KG1 (cell line): ENCODE data around the gene MCOLN1.
"Not testable (repeated sequence)": the region's sequence is repeated elsewhere in the genome, so short reads cannot be mapped to it uniquely, and the experiment has no call there.

Source experiments
- DNase-seq: peaks from one replicate; lab custom pipeline; 2025; lab: John Stamatoyannopoulos, UW

MCOLN1 gene

GRCh38 chr19:7524992-7525739 lies 2.7 kb downstream of the MCOLN1 start:
- no peak for DNase-seq

GRCh38 chr19:7526059-7526929 lies 3.9 kb downstream of the MCOLN1 start:
- no peak for DNase-seq

DNA sequence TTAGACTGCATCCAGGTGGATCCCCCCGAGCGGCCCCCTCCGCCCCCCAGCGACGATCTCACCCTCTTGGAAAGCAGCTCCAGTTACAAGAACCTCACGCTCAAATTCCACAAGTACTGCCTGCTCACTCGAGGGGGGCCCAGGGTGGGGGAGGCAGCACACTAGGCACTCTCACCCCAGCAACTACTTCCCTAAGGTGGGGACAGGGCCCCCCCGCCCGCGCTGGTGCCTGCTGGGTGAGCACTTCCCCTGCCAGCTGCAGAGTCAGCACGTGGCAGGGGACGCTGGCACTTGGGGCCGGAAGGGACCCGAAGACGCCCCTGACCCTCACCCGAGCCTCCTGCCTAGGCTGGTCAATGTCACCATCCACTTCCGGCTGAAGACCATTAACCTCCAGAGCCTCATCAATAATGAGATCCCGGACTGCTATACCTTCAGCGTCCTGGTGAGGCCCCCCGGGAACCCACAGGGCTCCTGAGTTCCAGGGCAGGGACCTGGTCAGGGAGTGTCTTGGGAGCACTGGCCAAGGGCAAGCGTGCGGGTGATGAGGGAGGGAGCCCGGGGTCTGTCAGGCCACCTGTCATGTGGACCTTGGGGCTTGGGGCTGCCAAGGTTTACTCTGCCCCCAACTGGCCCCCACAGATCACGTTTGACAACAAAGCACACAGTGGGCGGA lies 5.2 kb downstream of the MCOLN1 start:
- no peak for DNase-seq

DNA sequence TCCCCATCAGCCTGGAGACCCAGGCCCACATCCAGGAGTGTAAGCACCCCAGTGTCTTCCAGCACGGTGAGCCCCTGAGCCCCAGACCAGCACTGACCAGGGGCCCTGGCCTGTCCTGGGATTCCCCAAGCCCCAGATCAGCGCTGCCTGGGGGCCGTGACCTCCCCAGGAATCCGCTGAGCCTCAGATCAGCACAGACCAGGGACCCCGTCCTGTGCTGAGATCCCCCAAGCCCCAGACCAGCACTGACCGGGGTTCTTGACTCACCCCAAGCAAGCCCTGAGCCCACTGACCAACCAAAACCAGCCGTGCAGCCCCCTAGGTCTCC lies 5.7 kb downstream of the MCOLN1 start:
- no peak for DNase-seq

DNA sequence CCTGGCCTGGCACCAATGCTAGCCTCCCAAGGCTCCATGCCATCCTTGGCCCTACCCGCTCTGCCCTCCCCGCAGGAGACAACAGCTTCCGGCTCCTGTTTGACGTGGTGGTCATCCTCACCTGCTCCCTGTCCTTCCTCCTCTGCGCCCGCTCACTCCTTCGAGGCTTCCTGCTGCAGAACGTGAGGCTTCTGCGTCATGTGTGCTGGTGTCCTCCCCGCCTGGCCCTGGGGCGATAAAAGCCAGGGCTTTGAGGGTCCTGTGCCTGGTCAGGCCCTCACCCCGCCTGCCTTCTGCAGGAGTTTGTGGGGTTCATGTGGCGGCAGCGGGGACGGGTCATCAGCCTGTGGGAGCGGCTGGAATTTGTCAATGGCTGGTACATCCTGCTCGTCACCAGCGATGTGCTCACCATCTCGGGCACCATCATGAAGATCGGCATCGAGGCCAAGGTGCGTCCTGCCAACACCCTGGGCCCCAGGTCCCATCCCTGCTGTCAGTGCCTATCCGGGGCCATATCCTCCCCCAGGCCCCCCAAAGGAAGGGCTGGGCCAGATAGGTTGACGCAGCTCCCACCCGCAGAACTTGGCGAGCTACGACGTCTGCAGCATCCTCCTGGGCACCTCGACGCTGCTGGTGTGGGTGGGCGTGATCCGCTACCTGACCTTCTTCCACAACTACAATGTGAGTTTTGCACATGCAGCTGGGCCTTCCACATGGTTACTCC lies 6.3 kb downstream of the MCOLN1 start:
- no peak for DNase-seq

DNA sequence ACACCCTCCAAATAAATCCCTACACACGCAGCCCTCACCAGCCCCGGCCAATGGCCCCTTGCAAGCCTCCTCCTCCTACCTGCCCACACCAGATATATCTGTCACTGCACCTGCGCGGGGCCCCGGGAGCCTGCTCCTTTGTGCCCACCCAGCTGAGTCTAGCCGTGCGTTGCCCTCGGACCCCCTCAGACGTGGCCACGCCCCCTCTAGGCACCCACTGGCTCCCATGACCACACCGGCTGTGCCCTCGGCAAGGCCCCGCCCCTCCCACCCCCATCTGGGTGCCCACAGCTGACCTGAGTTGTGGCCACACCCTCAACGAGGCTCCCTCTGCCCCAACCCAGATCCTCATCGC lies 6.8 kb downstream of the MCOLN1 start:
- no peak for DNase-seq

DNA sequence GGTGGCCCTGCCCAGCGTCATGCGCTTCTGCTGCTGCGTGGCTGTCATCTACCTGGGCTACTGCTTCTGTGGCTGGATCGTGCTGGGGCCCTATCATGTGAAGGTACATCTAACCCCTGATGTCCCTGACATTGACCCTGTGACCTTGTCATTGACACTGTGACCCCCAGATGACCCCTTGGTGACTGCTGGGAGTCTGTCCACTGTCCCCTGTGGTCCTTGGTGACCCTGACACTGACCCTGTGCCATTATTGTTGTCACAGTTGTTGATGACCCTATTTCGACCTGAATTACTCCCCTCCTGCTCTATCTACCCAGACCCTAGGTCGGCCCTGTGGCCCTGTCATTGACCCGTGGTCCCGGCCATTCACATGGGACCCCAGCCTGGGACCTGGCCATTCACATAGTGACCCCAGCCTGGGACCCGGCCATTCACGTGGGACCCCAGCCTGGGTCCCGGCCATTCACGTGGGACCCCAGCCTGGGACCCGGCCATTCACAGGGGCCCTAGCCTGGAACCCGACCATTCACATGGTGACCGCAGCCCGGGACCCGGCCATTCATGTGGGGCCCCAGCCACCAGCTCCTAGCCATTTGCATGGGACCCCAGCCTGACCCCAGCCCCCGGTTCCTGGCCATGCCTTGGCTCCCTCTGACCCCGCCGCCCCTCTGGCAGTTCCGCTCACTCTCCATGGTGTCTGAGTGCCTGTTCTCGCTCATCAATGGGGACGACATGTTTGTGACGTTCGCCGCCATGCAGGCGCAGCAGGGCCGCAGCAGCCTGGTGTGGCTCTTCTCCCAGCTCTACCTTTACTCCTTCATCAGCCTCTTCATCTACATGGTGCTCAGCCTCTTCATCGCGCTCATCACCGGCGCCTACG lies 7.4 kb downstream of the MCOLN1 start:
- DNase-seq, result no peak

DNA sequence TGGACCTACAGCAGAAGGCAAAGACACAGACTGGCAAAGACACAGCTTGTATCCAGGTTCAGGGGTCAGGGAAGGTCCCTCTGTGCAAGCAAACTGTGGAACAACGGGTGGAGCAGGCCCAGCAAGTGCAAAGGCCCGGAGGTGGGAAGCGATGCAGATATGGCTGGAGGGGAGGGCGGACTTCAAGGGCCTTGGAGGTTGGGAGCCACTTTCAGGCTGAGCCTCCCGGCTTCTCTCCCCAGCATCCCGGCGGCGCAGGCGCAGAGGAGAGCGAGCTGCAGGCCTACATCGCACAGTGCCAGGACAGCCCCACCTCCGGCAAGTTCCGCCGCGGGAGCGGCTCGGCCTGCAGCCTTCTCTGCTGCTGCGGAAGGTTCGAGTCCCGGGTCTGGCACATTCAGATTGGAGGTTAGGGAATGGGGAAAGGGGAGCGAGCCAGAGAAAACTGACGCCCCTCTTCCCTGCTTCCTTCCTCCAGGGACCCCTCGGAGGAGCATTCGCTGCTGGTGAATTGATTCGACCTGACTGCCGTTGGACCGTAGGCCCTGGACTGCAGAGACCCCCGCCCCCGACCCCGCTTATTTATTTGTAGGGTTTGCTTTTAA lies 11.0 kb downstream of the MCOLN1 start:
- DNase-seq, result no peak

DNA sequence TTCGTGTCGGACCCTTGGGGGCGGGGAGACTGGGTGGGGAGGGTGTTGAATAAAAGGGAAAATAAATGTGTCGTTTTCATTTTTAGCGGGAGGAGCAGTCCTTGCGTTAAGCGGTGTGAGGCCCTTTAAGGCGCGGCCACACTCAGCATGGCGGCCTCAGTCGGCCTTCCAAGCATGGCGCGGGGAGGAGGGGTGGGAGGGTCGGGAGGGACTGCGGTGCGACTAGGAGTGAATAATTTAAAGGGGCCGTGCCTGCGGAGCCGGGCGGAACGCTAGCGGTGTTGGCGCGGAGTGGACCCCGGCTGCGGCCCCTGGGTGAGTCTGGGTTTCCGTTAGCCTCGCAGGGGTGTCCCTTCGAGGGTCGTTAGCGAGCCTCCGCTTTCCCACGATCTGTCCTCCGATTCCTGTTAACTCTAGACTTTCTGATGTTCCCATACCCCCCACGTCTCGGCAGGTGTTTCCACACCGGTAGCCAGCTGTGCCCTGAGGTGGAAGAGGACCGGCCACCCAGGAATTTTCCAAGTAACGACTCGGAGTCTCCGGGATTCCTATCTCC lies 11.6 kb downstream of the MCOLN1 start:
- DNase-seq, result peak; percentile 74

- DNase-seq, result no peak
These were observed 12.2 kb downstream of the MCOLN1 start for GRCh38 chr19:7534531-7535046.

GRCh38 chr19:7535047-7535997 lies 12.9 kb downstream of the MCOLN1 start, which contains the start of gene PNPLA6:
Gene PNPLA6, plus strand, starts transcription at chr19:7535717. Its CDS starts 72 bp downstream, at chr19:7535789.
- peak; percentile 88 for DNase-seq

- DNase-seq, result no peak
These were observed 13.7 kb downstream of the MCOLN1 start for GRCh38 chr19:7535998-7536695.

DNA sequence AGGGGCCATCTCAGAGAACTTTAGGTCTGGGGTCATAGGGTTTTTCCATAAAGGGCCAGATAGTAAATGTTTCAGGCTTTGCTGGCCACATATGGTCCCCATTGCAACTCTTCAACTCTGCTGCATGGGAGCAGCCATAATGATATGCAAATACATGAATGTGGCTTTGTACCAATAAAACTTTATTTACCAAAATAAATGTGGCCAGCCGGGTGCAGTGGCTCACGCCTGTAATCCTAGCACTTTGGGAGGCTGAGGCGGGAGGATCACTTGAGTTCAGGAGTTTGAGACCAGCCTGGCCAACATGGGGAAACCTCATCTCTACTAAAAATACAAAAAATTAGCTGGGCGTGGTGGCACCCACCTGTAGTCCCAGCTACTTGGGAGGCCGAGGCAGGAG lies 16.6 kb downstream of the MCOLN1 start:
- not testable (repeated sequence) for DNase-seq

GRCh38 chr19:7539827-7540425 lies 17.5 kb downstream of the MCOLN1 start:
- no peak for DNase-seq

GRCh38 chr19:7540761-7541474 lies 18.5 kb downstream of the MCOLN1 start:
- DNase-seq, result no peak

DNA sequence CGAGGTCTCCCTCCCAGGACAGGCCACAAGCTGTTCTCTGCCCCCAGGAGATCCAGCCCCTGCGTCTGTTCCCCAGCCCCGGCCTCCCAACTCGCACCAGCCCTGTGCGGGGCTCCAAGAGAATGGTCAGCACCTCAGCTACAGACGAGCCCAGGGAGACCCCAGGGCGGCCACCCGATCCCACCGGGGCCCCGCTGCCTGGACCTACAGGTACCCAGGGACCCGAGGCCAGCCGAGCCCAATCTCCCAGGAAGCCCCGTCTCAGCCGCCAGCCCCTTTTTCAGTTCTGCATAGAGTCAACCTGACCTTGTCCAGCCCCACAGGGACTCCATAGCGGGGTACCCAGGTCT lies 19.0 kb downstream of the MCOLN1 start:
- no peak for DNase-seq

GRCh38 chr19:7541828-7542443 lies 19.5 kb downstream of the MCOLN1 start:
- no peak for DNase-seq
